GM21423 (cell line): ENCODE data around the gene POLR3E.

Experiments used
- ATAC-seq: cut with Tn5 transposase; IDR thresholded peaks from one replicate; pipeline ENCODE4 v1.9.1; 2021; ENCODE audit warnings: mild to moderate bottlenecking, moderate library complexity; ENCODE audit not compliant: unreplicated experiment

Gene POLR3E

GRCh38 chr16:22297114-22297870, at the start of gene POLR3E:
POLR3E (plus strand) TSS chr16:22297409; CDS start chr16:22302969, 5,560 bp downstream.
- peak; percentile 78 for ATAC-seq

- no peak for ATAC-seq
These were observed 46.7 kb upstream of the POLR3E start for GRCh38 chr16:22250522-22250921.

GRCh38 chr16:22252317-22252716, 44.9 kb upstream of the POLR3E start:
- ATAC-seq = no peak

- ATAC-seq = no peak
These were observed 43.9 kb upstream of the POLR3E start for GRCh38 chr16:22253272-22253671.

- no peak for ATAC-seq
These were observed 41.9 kb upstream of the POLR3E start for GRCh38 chr16:22255335-22255734.

- ATAC-seq = no peak
These were observed 39.8 kb upstream of the POLR3E start for GRCh38 chr16:22257440-22257839.

- ATAC-seq = no peak
These were observed 36.7 kb upstream of the POLR3E start for GRCh38 chr16:22260490-22260889.

- ATAC-seq = no peak
These were observed 34.7 kb upstream of the POLR3E start for GRCh38 chr16:22262460-22262859.

- ATAC-seq = no peak
These were observed 32.4 kb upstream of the POLR3E start for GRCh38 chr16:22264786-22265185.

GRCh38 chr16:22265351-22265750, 31.9 kb upstream of the POLR3E start:
- ATAC-seq = no peak

GRCh38 chr16:22266546-22266945, 30.7 kb upstream of the POLR3E start:
- no peak for ATAC-seq

GRCh38 chr16:22267764-22268163, 29.4 kb upstream of the POLR3E start:
- no peak for ATAC-seq

GRCh38 chr16:22270525-22270924, 26.7 kb upstream of the POLR3E start:
- no peak for ATAC-seq

GRCh38 chr16:22272870-22273650, 24.1 kb upstream of the POLR3E start:
- ATAC-seq = no peak

GRCh38 chr16:22274916-22275315, 22.3 kb upstream of the POLR3E start:
- no peak for ATAC-seq

- ATAC-seq = no peak
These were observed 18.6 kb upstream of the POLR3E start for GRCh38 chr16:22278441-22279230.

- ATAC-seq = no peak
These were observed 14.8 kb upstream of the POLR3E start for GRCh38 chr16:22282254-22282892.

GRCh38 chr16:22284637-22285036, 12.6 kb upstream of the POLR3E start:
- no peak for ATAC-seq

GRCh38 chr16:22285080-22285479, 12.1 kb upstream of the POLR3E start:
- ATAC-seq = no peak

GRCh38 chr16:22291020-22291419, 6.2 kb upstream of the POLR3E start:
- no peak for ATAC-seq

GRCh38 chr16:22291860-22292318, 5.3 kb upstream of the POLR3E start:
- ATAC-seq = no peak
